ENCODE results near the gene TMEM17. TPM values are rescaled to one million over a fixed set of nuclear protein-coding genes. Genes with fewer than 3 reads are reported as not detected.

TMEM17 gene
- total and polyA plus RNA-seq, 3 donors from 2014 or later: 6.6 to 7.8 (median 6.7) TPM

DNA sequence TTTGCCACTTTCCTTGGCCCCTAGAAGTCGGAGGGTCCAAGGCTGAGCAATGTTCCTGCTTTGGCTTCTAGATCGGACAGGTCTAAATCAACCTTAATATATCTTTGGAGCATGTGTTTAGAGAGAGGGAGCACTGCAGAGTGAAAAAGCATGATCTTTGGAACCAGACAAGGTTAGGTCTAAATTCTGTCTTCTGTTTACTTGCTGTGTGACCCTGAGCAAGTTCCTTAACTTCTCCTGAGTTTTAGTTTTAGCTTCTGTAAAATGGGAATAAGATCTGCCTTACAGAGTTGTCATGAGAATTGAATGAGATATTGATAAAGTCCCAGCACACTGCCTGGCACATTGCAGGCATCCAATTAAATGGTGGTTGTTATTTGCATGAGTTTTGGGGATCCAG, 13.9 kb downstream of the TMEM17 start:
- no peak overlapping the region for H3K27ac ChIP-seq
- no peaks in the 10 kb centered on the region for H3K36me3 ChIP-seq (ENCODE audit: low read depth, missing control alignments)
- no peaks in the 10 kb centered on the region for H3K9me3 ChIP-seq
- TF ChIP-seq, protein P1, sequence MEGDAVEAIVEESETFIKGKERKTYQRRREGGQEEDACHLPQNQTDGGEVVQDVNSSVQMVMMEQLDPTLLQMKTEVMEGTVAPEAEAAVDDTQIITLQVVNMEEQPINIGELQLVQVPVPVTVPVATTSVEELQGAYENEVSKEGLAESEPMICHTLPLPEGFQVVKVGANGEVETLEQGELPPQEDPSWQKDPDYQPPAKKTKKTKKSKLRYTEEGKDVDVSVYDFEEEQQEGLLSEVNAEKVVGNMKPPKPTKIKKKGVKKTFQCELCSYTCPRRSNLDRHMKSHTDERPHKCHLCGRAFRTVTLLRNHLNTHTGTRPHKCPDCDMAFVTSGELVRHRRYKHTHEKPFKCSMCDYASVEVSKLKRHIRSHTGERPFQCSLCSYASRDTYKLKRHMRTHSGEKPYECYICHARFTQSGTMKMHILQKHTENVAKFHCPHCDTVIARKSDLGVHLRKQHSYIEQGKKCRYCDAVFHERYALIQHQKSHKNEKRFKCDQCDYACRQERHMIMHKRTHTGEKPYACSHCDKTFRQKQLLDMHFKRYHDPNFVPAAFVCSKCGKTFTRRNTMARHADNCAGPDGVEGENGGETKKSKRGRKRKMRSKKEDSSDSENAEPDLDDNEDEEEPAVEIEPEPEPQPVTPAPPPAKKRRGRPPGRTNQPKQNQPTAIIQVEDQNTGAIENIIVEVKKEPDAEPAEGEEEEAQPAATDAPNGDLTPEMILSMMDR (IDR thresholded peaks at IDR 0.05): no peak
- no peak for TF ChIP-seq POLR2A (IDR thresholded peaks at IDR 0.05)
- intact Hi-C loops (cut with DNase I; ENCODE audit: low total_unique reads): no loop called here
- WGBS, 2 donors: 47 to 90% methylated on average over 2 of the region's 2 CpGs
- peaks cover 10% of the 10 kb centered on the region for H3K4me1 ChIP-seq
- no peaks in the 10 kb centered on the region for H3K27me3 ChIP-seq
- DNase-seq: no peak
- no peak overlapping the region for H3K4me3 ChIP-seq

DNA sequence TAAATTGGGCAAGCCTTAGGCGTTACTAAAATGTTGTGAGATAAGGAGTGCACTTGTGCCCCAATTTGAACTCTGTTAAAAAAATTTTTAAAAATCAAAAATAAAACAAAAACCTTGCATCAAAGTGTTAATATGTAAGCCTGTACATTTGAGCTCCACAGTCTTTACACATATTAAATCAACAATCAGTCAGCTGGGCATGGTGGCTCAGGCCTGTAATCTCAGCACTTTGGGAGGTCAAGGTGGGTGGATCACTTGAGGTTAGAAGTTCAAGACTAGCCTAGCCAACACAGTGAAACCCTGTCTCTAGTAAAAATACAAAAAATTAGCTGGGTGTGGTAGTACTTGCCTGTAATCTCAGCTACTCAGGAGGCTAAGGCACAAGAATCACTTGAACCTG, 16.3 kb downstream of the TMEM17 start:
- H3K9me3 ChIP-seq: no peaks in the 10 kb centered on the region
- H3K36me3 ChIP-seq (ENCODE audit: low read depth, missing control alignments): no peaks in the 10 kb centered on the region
- H3K4me3 ChIP-seq: no peak overlapping the region
- intact Hi-C loops (cut with DNase I; ENCODE audit: low total_unique reads): no loop called here
- no peak for DNase-seq
- WGBS, 2 donors: 55 to 65% methylated on average over 1 of the region's 1 CpG
- TF ChIP-seq POLR2A (IDR thresholded peaks at IDR 0.05): no peak
- TF ChIP-seq, protein P1 (IDR thresholded peaks at IDR 0.05): no peak
- no peaks in the 10 kb centered on the region for H3K27me3 ChIP-seq
- peaks cover 22% of the 10 kb centered on the region for H3K4me1 ChIP-seq
- H3K27ac ChIP-seq: no peak overlapping the region

DNA sequence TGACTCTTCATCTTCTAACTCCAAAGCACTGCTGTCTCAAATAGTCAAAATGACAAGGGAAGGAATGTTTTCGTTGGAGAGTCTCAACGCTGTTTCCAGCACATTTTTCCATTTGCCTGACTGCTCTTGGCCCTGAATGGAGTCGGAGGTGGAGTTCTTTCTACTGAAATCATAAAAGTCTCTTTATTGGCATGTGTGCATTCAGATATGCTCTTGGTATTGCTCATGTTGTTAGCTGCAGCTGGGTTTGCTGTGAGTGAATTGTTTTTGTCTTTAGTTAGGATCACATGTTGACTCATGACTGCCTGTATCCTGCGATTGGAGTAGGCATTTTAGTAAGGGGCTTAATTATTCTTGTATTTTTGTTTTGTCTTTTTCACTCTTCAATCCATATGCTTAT, 16.8 kb downstream of the TMEM17 start:
- intact Hi-C loops (cut with DNase I; ENCODE audit: low total_unique reads): no loop called here
- Histone ChIP-seq H3K9me3 (no peaks in the 10 kb centered on the region), H3K27ac (no peak overlapping the region), H3K27me3 (no peaks in the 10 kb centered on the region), H3K4me1 (peaks cover 22% of the 10 kb centered on the region), H3K36me3 (ENCODE audit: low read depth, missing control alignments) (no peaks in the 10 kb centered on the region), H3K4me3 (no peak overlapping the region)
- TF ChIP-seq POLR2A (IDR thresholded peaks at IDR 0.05): no peak
- TF ChIP-seq, protein P1 (IDR thresholded peaks at IDR 0.05): no peak
- 41 to 45% methylated on average over 4 of the region's 4 CpGs for WGBS, 2 donors
- DNase-seq: no peak

DNA sequence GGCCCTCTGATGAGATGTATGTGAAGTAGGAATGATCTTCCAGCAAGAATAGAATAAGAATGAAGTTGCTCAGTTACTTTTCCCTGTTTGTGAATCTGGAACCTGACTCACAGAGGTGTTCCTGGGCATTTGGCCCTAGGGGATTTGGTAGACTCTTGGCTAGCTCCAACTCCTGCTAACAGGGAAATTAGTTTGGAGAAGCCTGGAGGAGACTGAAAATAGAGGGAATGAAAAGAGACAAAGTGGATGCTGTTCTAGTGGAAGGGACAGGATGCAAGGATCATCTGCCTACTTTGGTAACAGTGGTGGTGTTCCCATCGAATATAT, 19.6 kb downstream of the TMEM17 start:
- Histone ChIP-seq H3K36me3 (ENCODE audit: low read depth, missing control alignments) (no peaks in the 10 kb centered on the region), H3K9me3 (no peaks in the 10 kb centered on the region), H3K27me3 (no peaks in the 10 kb centered on the region), H3K4me3 (no peak overlapping the region), H3K4me1 (peaks cover 22% of the 10 kb centered on the region), H3K27ac (no peak overlapping the region)
- intact Hi-C loops (cut with DNase I; ENCODE audit: low total_unique reads): no loop called here
- no peak for DNase-seq
- 36 to 57% methylated on average over 1 of the region's 1 CpG for WGBS, 2 donors
- no peak for TF ChIP-seq POLR2A (IDR thresholded peaks at IDR 0.05)
- TF ChIP-seq, protein P1 (IDR thresholded peaks at IDR 0.05): no peak

DNA sequence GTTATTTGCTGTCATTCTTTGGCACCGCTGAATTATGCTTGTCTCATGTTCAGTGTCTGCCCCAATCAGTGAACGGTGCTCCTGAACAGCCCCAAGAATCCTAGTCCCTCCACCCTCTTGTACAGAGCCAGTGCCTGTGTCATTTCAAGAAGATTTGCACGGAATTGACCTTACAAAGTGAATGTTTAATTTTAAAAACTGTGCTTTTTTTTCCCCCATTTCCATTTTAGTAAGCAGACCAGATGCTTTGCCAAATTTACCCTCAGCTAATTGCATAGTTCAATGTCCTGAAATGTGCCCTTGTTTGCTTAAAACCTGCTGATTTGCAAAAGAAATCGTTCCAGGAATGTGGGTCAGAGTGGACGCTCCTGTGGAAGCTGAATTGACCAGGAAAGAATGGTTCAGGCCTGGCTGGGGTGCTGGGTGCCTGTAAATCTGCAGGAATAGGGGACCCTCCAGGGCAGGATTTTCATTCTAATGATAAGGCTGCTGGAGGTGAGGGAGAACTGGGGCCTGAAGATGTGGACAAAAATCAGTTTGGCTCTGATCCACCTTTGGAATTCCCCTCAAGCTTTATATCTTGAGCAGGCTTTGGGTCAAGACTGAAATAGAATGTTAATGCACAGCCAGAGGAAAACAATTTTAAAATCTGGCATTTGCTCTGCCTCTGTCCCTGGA, 20.1 kb downstream of the TMEM17 start:
- WGBS, 2 donors: 48 to 53% methylated on average over 5 of the region's 5 CpGs
- Histone ChIP-seq H3K4me1 (peaks cover 22% of the 10 kb centered on the region), H3K36me3 (ENCODE audit: low read depth, missing control alignments) (no peaks in the 10 kb centered on the region), H3K4me3 (no peak overlapping the region), H3K27ac (no peak overlapping the region), H3K9me3 (no peaks in the 10 kb centered on the region), H3K27me3 (no peaks in the 10 kb centered on the region)
- no peak for DNase-seq
- intact Hi-C loops (cut with DNase I; ENCODE audit: low total_unique reads): no loop called here
- TF ChIP-seq POLR2A (IDR thresholded peaks at IDR 0.05): no peak
- TF ChIP-seq, protein P1 (IDR thresholded peaks at IDR 0.05): no peak

Data from testis (tissue), 3 donors.